ENCODE results near the gene NIPAL4. TPM values are rescaled to one million over a fixed set of nuclear protein-coding genes. Genes with fewer than 3 reads are reported as not detected.
A peak's percentile ranks its signal among the peaks of the same experiment; 100 is the strongest.

NIPAL4 gene
- total RNA-seq, 1 donor from 2014 or later, result 10.8 TPM

GRCh38 chr5:157431544-157432200 lies 28.3 kb upstream of the NIPAL4 start:
- H3K27ac Mint-ChIP-seq (ENCODE audit: unreplicated experiment), result no peak overlapping the region
- Histone ChIP-seq H3K4me3 (ENCODE audit: insufficient read depth, low read depth, low read length) (no peak overlapping the region), H3K9ac (ENCODE audit: low read length) (no peak overlapping the region), H3K9me3 (ENCODE audit: insufficient read depth, low read depth, low read length) (peaks cover 3% of the 10 kb centered on the region), H3K27ac (ENCODE audit: low read depth, low read length) (no peak overlapping the region), H3K4me1 (ENCODE audit: insufficient read depth, low read length) (no peaks in the 10 kb centered on the region), H4K20me1 (ENCODE audit: insufficient read depth, low read length) (no peaks in the 10 kb centered on the region), H2AFZ (ENCODE audit: low read depth, low read length) (no peak overlapping the region), H3K79me2 (ENCODE audit: insufficient read depth, low read length) (no peaks in the 10 kb centered on the region), H3K36me3 (ENCODE audit: insufficient read depth, low read length) (no peaks in the 10 kb centered on the region), H3K27me3 (ENCODE audit: insufficient read depth, low read length) (no peaks in the 10 kb centered on the region), H3K4me2 (ENCODE audit: low read length) (no peak overlapping the region)
- no peak overlapping the region for H3K4me3 Mint-ChIP-seq (ENCODE audit: unreplicated experiment)
- no peaks in the 10 kb centered on the region for H3K36me3 Mint-ChIP-seq (ENCODE audit: low read depth, unreplicated experiment)
- TF ChIP-seq, protein P1, sequence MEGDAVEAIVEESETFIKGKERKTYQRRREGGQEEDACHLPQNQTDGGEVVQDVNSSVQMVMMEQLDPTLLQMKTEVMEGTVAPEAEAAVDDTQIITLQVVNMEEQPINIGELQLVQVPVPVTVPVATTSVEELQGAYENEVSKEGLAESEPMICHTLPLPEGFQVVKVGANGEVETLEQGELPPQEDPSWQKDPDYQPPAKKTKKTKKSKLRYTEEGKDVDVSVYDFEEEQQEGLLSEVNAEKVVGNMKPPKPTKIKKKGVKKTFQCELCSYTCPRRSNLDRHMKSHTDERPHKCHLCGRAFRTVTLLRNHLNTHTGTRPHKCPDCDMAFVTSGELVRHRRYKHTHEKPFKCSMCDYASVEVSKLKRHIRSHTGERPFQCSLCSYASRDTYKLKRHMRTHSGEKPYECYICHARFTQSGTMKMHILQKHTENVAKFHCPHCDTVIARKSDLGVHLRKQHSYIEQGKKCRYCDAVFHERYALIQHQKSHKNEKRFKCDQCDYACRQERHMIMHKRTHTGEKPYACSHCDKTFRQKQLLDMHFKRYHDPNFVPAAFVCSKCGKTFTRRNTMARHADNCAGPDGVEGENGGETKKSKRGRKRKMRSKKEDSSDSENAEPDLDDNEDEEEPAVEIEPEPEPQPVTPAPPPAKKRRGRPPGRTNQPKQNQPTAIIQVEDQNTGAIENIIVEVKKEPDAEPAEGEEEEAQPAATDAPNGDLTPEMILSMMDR (IDR thresholded peaks at IDR 0.05; ENCODE audit: insufficient read depth, low read depth, low read length), result peak; percentile 46
- no peak for TF ChIP-seq EZH2 (IDR thresholded peaks at IDR 0.05; ENCODE audit: insufficient read depth, low read length)
- H3K4me1 Mint-ChIP-seq (ENCODE audit: low read depth, unreplicated experiment), result peaks cover 8% of the 10 kb centered on the region
- H3K27me3 Mint-ChIP-seq (ENCODE audit: low read depth, unreplicated experiment), result peaks cover 2% of the 10 kb centered on the region
- FAIRE-seq (peak; percentile 87), DNase-seq (ENCODE audit: low read depth) (peak; percentile 48)
- H3K9me3 Mint-ChIP-seq (ENCODE audit: unreplicated experiment), result peaks cover 19% of the 10 kb centered on the region

GRCh38 chr5:157434096-157434495 lies 25.9 kb upstream of the NIPAL4 start:
- H3K27me3 ChIP-seq (ENCODE audit: insufficient read depth, low read length), result no peaks in the 10 kb centered on the region
- Mint-ChIP-seq H3K27ac (ENCODE audit: unreplicated experiment) (no peak overlapping the region), H3K4me3 (ENCODE audit: unreplicated experiment) (no peak overlapping the region), H3K36me3 (ENCODE audit: low read depth, unreplicated experiment) (no peaks in the 10 kb centered on the region), H3K4me1 (ENCODE audit: low read depth, unreplicated experiment) (peaks cover 8% of the 10 kb centered on the region), H3K27me3 (ENCODE audit: low read depth, unreplicated experiment) (no peaks in the 10 kb centered on the region), H3K9me3 (ENCODE audit: unreplicated experiment) (peaks cover 13% of the 10 kb centered on the region)
- no peaks in the 10 kb centered on the region for H3K4me1 ChIP-seq (ENCODE audit: insufficient read depth, low read length)
- TF ChIP-seq, protein P1 (IDR thresholded peaks at IDR 0.05; ENCODE audit: insufficient read depth, low read depth, low read length), result no peak
- no peak for TF ChIP-seq EZH2 (IDR thresholded peaks at IDR 0.05; ENCODE audit: insufficient read depth, low read length)
- H3K9ac ChIP-seq (ENCODE audit: low read length), result no peak overlapping the region
- no peak overlapping the region for H2AFZ ChIP-seq (ENCODE audit: low read depth, low read length)
- no peak overlapping the region for H3K4me3 ChIP-seq (ENCODE audit: insufficient read depth, low read depth, low read length)
- H3K79me2 ChIP-seq (ENCODE audit: insufficient read depth, low read length), result no peaks in the 10 kb centered on the region
- no peaks in the 10 kb centered on the region for H3K36me3 ChIP-seq (ENCODE audit: insufficient read depth, low read length)
- peaks cover 3% of the 10 kb centered on the region for H3K9me3 ChIP-seq (ENCODE audit: insufficient read depth, low read depth, low read length)
- no peak overlapping the region for H3K27ac ChIP-seq (ENCODE audit: low read depth, low read length)
- no peaks in the 10 kb centered on the region for H4K20me1 ChIP-seq (ENCODE audit: insufficient read depth, low read length)
- FAIRE-seq (no peak), DNase-seq (ENCODE audit: low read depth) (no peak)
- no peak overlapping the region for H3K4me2 ChIP-seq (ENCODE audit: low read length)

- Mint-ChIP-seq H3K4me1 (ENCODE audit: low read depth, unreplicated experiment) (peaks cover 13% of the 10 kb centered on the region), H3K4me3 (ENCODE audit: unreplicated experiment) (no peak overlapping the region), H3K27me3 (ENCODE audit: low read depth, unreplicated experiment) (peaks cover 4% of the 10 kb centered on the region), H3K36me3 (ENCODE audit: low read depth, unreplicated experiment) (no peaks in the 10 kb centered on the region), H3K9me3 (ENCODE audit: unreplicated experiment) (peaks cover 2% of the 10 kb centered on the region), H3K27ac (ENCODE audit: unreplicated experiment) (no peak overlapping the region)
- Histone ChIP-seq H3K9me3 (ENCODE audit: insufficient read depth, low read depth, low read length) (no peaks in the 10 kb centered on the region), H3K4me2 (ENCODE audit: low read length) (peak overlapping the region; percentile 35), H3K27ac (ENCODE audit: low read depth, low read length) (no peak overlapping the region), H3K79me2 (ENCODE audit: insufficient read depth, low read length) (no peaks in the 10 kb centered on the region), H3K4me1 (ENCODE audit: insufficient read depth, low read length) (peaks cover 4% of the 10 kb centered on the region), H4K20me1 (ENCODE audit: insufficient read depth, low read length) (no peaks in the 10 kb centered on the region), H3K9ac (ENCODE audit: low read length) (no peak overlapping the region), H3K27me3 (ENCODE audit: insufficient read depth, low read length) (no peaks in the 10 kb centered on the region), H2AFZ (ENCODE audit: low read depth, low read length) (no peak overlapping the region), H3K4me3 (ENCODE audit: insufficient read depth, low read depth, low read length) (no peak overlapping the region), H3K36me3 (ENCODE audit: insufficient read depth, low read length) (no peaks in the 10 kb centered on the region)
- DNase-seq (ENCODE audit: low read depth) (peak; percentile 8), FAIRE-seq (no peak)
- TF ChIP-seq, protein P1 (IDR thresholded peaks at IDR 0.05; ENCODE audit: insufficient read depth, low read depth, low read length), result no peak
- TF ChIP-seq EZH2 (IDR thresholded peaks at IDR 0.05; ENCODE audit: insufficient read depth, low read length), result no peak
These were observed 16.9 kb upstream of the NIPAL4 start for GRCh38 chr5:157443041-157443549.

Data from astrocyte (in vitro differentiated cells and primary cell).